Measurements from ENCODE around the gene XXYLT1. TPM values are rescaled to one million over a fixed set of nuclear protein-coding genes. Genes with fewer than 3 reads are reported as not detected.

Gene XXYLT1
- total RNA-seq, 1 experiment from 2014 or later = 30.1 TPM

DNA sequence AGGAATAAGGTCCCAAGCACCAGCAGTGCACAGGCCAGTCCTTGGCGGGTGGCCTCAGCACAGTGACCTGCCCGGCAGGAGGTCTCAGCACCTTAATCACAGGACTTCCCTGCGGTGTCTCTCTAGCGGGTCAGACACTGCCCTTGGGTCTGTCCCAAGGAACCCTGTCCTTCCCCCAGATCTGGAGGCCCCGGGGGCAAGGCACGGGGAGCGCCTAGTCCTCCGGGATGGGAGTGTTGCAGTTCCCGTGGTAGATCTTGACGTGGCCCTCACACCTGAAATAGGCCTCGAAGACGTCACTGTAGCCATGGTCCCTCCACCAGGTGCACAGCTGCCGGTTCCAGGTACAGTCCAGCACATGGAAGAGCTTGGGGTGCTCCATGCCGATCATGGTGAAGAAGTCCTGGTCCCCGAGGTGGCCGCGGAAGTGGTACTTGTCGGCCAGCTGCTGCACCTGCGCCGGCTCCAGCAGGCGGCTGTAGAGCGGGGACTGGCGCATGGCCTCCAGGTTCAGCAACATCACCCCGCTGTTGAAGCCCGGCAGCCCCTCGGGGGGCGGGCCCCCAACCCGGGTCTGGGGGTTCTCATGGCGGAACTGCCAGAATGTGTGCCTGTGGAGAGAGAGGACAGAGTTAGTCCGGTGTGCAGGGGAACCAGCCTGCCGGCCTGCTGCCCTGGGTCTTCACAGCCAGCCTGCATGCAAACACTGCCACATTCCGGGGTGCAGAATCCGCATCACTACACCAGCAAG lies 201.3 kb downstream of the XXYLT1 start:
- no peak for DNase-seq (ENCODE audit: low read depth)

DNA sequence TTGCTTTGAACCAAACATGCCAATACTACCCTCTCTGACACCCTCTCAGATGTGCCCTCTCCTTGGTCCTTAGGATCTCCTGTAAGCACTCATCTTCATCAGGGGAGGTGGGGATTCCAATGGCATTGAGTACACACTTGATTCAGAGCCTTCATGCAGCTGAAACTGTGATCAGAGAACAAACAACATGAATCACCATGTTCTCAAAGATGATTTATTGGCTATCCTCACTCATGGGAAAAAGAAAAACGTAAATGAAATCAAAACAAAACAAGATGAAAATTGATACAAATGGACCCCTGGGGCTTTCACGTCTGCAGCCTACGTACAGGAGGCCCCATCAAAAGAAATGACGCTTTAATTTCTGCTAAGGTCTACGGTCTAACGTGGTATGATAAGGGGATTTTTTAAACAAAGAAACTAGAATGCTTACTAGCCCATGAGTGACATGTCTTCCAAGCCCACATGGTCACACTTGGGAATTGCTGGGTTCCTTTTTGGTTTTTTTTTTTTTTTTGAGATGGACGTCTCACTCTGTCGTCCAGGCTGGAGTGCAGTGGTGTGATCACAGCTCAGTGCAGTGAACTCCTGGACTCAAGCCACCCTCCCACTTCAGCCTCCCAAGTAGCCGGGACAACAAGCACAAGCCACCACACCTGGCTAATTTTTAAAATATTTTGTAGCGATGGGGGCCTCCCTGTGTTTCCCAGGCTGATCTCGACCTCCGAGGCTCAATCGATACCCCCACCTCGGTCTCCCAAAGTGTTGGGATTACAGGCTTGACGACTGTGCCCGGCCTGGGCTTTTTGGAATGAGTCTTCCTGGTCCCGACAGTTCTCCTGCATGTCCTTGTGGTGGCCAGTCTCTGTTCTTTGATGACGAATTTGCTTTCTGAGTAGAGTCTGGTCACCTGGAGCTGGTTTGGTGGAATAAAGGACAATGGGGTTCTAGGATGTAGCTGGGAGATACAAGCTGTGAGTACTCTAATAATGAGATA lies 202.6 kb downstream of the XXYLT1 start:
- no peak for DNase-seq (ENCODE audit: low read depth)

DNA sequence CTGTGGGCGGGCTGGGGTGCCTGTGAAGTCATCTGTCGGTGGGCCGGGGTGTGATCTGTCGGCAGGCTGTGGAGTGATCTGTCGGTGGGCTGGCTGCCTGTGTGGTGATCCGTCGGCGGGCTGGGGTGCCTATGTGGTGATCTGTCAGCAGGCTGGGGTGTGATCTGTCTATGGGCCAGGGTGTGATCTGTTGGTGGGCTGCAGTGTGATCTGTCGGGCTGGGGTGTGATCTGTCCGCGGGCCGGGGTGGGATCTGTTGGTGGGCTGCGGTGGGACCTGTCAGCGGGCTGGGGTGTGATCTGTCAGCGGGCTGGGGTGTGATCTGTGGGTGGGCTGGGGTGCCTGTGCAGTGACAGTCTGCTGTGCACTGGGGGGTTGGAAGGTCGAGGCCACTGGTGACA lies 204.5 kb downstream of the XXYLT1 start:
- DNase-seq (ENCODE audit: low read depth) = no peak

DNA sequence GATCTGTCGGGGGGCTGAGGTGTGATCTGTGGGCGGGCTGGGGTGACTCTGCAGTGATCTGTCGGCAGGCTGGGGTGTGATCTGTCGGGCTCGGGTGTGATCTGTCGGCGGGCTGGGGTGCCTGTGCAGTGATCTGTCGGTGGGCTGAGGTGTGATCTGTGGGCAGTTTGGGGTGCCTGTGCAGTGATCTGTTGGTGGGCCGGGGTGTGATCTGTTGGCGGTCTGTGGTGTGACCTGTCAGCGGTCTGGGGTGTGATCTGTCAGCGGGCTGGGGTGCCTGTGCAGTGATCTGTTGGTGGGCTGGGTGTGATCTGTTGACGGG lies 205.1 kb downstream of the XXYLT1 start:
- no peak for DNase-seq (ENCODE audit: low read depth)

DNA sequence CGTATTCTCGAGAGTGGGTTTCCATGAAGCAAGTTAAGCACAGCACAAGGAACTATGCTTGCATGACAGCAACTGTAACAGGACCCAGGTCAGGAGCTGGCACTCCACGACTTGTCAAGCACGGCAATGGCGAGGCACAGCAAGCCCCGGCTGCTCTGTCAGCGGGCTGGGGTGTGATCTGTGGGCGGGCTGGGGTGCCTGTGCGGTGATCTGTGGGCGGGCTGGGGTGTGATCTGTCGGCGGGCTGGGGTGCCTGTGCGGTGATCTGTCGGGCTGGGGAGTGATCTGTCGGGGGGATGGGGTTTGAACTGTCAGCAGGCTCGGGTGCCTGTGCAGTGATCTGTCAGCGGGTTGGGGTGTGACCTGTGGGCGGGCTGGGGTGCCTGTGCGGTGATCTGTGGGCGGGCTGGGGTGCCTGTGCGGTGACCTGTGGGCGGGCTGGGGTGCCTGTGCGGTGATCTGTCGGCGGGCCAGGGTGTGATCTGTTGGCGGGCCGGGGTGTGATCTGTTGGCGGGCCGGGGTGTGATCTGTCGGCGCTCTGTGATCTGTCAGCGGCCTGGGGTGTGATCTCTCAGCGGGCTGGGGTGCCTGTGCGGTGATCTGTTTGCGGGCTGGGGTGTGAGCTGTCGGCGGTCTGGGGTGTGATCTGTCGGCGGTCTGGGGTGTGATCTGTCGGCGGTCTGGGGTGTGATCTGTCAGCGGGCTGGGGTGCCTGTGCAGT lies 205.7 kb downstream of the XXYLT1 start:
- no peak for DNase-seq (ENCODE audit: low read depth)

DNA sequence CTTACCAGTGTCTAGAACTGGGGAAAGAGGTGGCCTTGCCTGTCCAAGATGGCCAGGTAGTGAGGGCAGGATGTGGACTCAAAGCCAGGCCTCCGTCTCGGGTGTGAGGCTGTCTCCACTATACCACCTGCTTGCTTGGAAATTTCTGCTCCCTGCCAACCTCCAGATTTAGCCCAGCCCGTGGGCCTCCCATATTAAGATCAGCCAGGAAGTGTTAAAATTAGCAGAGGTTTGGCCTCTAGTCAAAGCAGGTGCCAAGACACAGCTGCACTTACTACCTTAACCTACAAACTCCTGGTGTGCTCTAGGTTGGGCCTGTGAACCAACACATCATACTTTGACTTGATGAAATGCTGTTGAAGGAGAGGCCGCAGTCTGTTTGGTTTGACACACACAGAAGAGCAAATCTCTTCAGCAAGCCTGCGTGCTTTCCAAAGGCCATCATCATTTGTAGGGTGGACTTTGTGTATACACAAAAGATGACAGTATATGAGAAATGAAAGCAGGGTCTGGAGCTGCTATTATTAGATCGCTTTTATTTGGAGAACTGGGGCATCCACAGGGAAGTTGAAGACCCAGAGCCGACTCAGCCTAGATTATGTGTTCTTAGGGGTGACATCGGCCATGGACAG lies 206.5 kb downstream of the XXYLT1 start:
- DNase-seq (ENCODE audit: low read depth) = no peak

DNA sequence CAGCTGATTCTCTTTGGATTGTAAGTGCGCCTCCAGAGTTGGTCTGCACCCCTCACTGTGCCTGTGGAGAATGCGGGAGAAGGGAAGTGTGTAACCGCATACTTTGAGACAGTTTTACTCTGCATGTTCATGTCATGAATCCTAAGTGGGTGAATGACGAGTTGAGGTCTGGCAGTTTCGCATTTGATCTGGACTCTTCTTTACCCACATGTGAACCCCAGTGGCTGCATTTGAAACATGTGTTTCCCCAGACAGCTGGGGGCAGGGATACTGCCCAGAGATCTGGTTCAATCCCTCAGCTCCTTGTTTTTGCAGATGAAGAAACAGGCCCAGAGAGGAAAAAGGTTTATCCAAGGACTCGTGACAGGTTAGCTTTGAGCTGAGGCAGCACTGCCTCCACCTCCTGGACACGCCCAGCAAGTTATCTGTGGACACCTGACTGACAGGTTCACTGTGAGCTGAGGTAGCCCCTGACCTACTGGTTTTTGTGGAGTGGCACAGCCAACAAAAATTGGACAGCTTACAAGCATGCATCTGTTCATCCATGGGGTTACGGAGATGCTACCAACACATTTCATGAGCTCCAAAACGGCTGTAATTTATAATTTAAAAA lies 207.3 kb downstream of the XXYLT1 start:
- DNase-seq (ENCODE audit: low read depth) = no peak

DNA sequence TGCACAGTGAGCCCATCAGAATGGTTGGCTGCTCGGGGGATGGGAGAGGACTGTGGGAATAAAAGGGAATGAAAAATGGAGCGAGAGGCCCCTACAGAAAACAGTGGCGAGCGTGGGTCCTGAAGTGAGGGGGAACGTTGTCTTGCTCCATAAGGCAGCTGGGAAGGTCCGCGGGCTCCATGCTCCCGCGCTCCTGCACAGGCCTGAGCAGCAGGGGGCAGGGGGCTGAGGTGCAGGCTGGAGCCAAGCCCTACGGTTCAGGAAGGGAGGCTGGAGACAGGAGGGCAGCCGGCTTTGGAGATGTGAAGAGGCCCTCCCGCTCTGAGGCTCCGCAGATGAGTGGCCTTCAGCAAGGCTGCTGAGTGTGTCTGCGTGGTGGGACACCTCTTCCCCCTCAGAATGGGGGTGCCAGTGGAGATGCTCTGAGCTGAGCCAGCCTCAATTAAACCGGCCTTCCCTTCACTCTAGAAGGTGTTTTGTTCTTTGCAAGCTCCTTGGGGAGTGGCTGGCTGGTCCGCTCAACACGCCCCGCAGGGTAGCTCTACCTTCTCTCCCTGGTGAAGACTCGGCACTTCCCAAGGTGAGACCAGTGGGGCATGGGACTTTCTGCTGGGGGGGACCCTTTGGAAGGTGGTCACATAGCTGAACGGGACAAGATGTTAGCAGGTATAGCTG lies 208.0 kb downstream of the XXYLT1 start:
- DNase-seq (ENCODE audit: low read depth) = no peak

DNA sequence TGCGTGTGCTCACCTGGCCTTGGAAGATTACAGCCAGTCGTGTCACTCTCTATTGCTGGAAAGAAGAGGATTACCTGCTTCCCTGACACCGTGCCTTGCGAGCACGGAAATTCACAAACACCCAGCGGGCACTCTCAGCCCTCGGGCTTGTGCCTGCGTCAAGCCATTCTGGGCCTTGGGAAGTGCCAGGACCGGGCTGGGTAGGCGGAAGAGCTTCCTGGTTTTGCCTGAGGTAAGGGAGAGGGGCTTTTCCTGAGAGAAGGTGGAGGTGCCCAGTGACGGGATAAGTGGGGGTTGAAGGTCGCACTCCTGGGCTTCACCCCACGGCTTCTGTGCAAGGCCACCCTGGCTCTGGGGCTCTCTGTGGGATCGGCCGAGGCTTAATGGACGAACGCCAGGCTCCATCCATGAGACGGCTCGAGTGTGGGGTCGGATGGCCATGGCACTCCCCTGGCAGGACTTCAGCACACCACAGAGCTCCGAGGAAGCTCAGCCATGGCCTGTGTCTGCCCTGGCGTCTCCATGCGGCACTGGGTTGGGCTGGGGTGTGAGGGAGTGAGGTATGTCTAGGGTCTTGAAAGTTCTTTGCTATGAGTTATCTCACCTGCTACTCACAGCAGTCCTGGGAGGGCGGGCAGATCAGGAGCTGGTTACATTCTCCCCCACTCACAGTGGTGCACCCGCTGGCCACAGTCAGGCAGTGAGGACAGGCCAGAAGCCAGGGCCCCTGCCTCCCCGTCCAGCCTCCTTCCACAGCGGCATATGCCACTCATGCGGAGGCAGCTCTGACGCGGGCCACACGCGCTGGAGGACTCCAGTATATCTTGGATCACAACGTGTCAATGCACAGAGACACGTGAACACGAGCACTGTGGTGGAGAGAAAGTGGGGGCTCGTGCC lies 209.0 kb downstream of the XXYLT1 start:
- no peak for DNase-seq (ENCODE audit: low read depth)

DNA sequence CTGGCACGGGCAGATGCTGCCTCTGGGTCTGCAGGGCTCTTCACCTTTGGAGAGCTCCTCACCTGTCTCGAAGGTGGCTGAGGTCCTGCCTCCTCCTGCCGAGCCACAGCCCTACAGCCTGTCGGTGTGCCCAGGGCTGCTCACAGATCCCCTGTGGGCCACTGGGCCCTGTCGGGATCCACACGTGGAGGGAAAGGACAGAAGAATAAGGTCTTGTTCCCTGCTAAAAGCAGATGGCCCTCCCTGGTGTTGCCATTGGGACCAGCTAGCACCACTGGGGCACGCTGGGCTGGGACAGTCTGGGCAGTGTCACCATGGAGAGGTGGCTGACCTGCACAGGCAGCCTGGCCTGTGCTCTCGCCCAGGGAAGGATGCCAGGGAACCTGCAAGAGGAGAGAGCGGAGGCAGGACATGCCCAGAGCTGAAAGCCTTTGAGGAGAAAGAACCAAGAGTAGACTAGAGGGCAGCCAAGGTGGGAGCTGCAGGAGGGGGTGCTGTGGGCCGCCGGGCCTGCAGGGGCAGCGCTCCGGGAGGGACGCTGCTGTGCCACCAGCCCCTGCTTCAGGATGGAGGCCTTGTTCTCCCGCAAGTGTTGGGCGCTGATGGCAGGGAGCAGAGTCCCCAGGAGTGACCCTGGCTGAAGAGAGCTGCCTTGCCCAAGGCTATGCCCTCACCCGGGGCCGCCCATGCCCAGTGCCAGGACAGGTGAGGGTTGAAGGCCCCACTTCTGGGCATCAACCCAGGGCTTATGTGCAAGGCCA lies 210.2 kb downstream of the XXYLT1 start:
- no peak for DNase-seq (ENCODE audit: low read depth)

DNA sequence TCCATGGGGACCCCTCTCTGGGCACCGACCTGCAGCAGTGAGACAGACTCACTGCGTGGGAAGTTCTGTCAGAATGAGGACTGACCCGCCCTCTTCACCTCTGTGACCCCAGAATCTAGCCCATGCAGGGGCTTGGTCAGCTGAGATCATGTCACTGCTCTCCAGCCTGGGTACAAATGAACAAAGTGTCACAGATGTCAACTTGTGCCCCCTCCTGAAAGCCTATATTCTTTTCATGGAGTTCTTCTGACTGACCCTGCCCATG lies 210.8 kb downstream of the XXYLT1 start:
- DNase-seq (ENCODE audit: low read depth) = no peak

DNA sequence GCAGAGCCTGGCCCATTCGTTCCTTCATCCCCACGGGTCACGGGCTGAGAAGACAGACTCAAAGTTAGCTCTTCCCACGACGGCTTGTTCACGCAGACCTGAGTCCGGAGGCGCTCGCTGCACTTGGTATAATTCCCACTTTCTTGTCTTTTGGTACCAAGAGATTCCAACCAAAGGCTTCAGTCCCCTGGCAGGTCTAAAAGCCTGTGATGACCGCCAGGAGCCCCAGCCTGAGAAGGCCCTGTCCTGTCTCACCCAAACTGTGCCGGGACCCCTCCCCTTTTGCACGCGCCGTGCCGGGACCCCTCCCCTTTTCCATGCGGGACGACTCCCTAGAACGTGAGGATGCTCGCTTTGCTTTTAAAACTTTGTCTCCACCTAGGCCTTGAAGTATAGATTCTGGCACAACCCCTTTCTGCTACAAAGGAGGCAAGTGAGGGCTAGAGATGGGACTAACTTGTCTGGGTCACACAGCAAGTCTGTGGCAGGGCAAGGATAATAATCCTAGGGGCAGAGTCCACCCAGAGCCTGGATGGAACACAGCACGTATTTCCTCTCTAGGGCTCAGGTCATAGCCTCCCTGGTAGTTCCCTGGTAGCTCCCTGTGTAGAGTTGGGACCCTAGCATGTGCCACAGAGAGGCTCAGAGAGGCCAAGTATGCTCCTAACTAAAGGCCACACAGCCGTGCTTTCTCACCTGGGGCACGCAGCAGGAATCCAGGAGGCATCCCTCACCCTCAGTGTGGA lies 211.3 kb downstream of the XXYLT1 start:
- DNase-seq (ENCODE audit: low read depth) = no peak

DNA sequence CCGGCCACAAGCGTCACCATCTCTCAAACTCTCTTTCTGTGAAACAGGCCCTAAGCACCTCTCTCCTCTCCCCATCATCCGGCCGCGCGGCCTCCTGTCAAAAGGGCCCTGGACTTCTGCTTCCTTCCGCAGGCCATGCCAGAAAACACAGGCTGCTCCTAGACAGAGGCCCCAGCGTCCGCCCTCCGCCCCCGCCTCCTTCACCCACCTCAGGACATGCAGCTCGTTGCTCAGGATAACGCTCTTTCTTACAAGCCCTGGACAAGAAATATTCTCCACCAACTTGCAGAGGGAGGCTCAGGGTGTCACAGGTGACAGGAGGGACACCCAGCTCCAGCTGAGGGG lies 212.0 kb downstream of the XXYLT1 start:
- no peak for DNase-seq (ENCODE audit: low read depth)

DNA sequence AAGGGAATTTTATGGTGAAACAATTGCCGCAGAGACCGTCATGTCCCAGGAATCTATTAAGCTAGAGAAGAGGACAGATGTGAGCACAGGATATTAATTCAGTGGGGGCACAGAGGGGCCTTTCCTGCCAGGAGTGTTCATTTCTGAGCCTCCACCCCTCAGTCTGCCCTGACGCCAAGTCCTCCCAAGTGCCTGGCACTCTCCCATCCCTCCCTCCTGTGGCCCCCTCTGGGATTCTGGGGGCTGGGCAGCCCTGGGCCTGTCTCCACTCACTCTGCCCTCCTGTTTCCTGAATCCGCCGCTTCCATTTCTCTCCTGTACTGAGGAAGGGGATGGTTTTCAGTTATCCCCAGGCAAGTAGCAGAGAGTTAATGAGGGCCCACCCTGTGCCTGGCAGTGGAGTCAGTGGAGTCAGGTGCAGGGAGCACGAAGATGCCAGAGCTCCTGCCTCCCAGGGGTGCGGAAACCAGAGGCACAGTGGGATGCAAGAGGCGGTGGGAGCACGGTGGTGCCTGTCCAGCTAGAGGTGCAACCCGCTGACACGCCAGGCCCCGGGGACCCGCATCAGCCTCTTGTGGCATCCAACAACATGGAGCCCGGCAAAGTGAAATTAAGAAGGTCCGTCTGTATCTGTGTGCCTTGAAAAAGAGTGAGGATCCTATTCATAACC lies 212.5 kb downstream of the XXYLT1 start:
- DNase-seq (ENCODE audit: low read depth) = no peak

DNA sequence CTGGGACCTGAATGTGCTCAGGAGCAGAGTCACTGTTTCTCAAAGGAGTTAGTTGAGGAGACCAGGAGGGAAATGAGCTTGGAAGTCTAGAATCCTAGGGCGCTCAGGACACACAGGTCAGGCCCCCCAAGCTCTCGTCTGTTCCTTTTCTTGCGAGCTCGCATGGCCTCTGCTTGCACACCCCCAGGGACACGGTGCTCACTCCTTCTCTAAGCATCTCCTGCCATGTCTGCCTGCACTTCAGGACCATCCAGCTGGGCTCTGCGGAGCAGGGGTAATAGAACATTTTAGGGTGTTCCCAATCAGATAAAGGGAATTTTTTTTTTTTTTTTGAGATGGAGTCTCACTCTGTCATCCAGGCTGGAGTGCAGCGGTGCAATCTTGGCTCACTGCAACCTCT lies 213.2 kb downstream of the XXYLT1 start:
- no peak for DNase-seq (ENCODE audit: low read depth)

DNA sequence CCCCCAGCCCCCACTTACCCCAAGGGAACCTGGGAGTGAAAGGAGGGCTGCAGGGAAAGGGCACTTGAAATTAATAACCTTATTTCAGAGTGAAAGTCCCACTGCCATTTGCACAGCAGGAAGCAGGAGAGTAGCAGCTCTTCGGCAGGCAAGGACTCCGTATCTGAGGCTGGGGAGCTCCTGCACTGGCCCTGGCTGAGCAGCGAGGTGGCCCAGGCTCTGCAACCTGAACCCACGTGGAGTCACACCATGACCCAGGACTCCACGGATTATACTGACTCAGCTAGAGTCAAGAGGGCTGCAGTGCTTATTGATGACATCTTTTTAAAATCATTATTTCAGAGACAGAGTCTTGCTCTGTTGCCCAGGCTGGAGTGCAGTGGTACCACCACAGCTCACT lies 214.5 kb downstream of the XXYLT1 start:
- no peak for DNase-seq (ENCODE audit: low read depth)

DNA sequence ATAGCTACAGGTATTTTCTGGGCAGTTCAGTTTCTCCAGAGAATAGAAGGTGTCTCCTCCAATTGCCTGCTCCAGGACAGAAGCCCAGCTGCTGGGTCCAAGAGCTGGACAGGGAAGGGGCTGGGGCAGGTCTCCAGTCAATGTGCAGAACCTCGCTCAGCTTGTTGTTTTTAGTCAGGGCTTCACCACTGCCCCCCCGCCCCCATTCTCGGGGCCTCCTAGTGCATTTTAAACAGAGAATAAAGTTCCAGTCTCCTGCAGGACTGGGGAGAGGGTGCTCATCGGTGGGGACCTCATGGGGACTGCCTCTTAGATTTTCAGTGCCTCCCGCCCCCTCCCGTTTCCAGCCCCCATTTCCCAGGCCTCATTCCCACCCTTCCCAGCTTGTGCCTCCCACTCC lies 216.6 kb downstream of the XXYLT1 start:
- DNase-seq (ENCODE audit: low read depth) = no peak

DNA sequence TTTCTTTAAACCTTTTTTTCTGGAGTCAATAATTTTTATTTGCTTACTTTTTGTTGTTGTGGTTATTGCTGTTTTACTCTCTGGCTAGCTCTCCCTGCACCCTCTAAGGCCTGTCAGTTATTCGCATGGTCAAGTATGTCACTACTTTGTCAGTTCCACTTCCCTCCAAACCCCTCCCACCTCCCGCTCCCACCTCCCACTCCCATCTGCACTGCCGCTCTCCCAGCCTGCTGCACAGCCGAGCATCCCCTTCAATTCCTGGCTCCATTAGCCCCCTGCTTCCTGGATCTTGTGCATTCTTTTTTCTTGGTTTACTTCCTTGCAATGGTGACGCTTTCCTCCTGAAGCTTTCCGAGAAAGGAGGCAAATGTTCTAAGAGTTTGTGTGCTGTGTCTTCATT lies 218.0 kb downstream of the XXYLT1 start:
- DNase-seq (ENCODE audit: low read depth) = no peak

All from HT1080 (cell line).